HG02798 (cell line): ENCODE results near the gene KCNS3.

Experiments
- ATAC-seq: cut with Tn5 transposase; IDR thresholded peaks from one replicate; pipeline ENCODE4 v1.9.1; 2021; ENCODE audit warnings: mild to moderate bottlenecking; ENCODE audit not compliant: unreplicated experiment, poor library complexity

The KCNS3 gene

GRCh38 chr2:17981936-17982335 lies 103.5 kb downstream of the KCNS3 start:
- no peak for ATAC-seq
